ENCODE data around the gene APP. TPM values are rescaled to one million over a fixed set of nuclear protein-coding genes. Genes with fewer than 3 reads are reported as not detected.
A peak's percentile ranks its signal among the peaks of the same experiment; 100 is the strongest.

APP gene
- total RNA-seq, 4 donors from 2014 or later = 471 to 1,291 (median 672) TPM

DNA sequence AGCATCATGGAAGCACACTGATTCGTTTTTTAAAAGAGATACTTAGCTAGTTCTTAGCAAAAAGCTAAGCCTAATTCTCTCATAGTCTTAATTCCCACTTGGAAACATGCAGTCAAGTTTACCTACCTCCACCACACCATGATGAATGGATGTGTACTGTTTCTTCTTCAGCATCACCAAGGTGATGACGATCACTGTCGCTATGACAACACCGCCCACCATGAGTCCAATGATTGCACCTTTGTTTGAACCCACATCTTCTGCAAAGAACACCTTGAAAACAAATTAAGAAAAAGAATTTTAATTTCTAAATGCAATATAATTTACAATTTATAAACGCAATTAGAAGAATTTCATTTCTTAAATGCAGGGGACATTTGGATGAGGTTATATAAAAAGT is 279.0 kb downstream of the APP start:
- H3K27ac ChIP-seq = no peak overlapping the region
- 90 to 91% methylated on average over 5 of the region's 5 CpGs for WGBS, 2 donors (ENCODE audit: low coverage in 1 of 2)
- no peak for TF ChIP-seq EP300 (IDR thresholded peaks at IDR 0.05; ENCODE audit: low read depth)
- no peak for TF ChIP-seq POLR2A (IDR thresholded peaks at IDR 0.05)
- TF ChIP-seq, protein P1, sequence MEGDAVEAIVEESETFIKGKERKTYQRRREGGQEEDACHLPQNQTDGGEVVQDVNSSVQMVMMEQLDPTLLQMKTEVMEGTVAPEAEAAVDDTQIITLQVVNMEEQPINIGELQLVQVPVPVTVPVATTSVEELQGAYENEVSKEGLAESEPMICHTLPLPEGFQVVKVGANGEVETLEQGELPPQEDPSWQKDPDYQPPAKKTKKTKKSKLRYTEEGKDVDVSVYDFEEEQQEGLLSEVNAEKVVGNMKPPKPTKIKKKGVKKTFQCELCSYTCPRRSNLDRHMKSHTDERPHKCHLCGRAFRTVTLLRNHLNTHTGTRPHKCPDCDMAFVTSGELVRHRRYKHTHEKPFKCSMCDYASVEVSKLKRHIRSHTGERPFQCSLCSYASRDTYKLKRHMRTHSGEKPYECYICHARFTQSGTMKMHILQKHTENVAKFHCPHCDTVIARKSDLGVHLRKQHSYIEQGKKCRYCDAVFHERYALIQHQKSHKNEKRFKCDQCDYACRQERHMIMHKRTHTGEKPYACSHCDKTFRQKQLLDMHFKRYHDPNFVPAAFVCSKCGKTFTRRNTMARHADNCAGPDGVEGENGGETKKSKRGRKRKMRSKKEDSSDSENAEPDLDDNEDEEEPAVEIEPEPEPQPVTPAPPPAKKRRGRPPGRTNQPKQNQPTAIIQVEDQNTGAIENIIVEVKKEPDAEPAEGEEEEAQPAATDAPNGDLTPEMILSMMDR (IDR thresholded peaks at IDR 0.05) = no peak
- TF ChIP-seq POLR2AphosphoS5 (IDR thresholded peaks at IDR 0.05) = no peak
- in situ Hi-C loops (cut with MboI; ENCODE audit: low pct_ligation_motif_present in 1 of 4, low pct_unique_long_range_greater_than_20kb in 1 of 4, low sequenced_read_pairs in 3 of 4) = loop anchor here in 3 of 4 donors (5.0 to 25.0 kb wide), 3 partner anchors 271 to 821 kb away; partner anchors contain the start of gene APP (in 1 of the 3)
- intact Hi-C loops (cut with DNase I; ENCODE audit: low total_unique reads) = no loop called here
- H3K9me3 ChIP-seq = no peaks in the 10 kb centered on the region
- no peak for DNase-seq
- H3K36me3 ChIP-seq = peaks cover 0 to 22% (median 3%) of the 10 kb centered on the region in 4 donors
- no peaks in the 10 kb centered on the region for H3K27me3 ChIP-seq
- peaks cover 6 to 52% (median 22%) of the 10 kb centered on the region in 4 donors for H3K4me1 ChIP-seq
- no peak overlapping the region for H3K4me3 ChIP-seq

DNA sequence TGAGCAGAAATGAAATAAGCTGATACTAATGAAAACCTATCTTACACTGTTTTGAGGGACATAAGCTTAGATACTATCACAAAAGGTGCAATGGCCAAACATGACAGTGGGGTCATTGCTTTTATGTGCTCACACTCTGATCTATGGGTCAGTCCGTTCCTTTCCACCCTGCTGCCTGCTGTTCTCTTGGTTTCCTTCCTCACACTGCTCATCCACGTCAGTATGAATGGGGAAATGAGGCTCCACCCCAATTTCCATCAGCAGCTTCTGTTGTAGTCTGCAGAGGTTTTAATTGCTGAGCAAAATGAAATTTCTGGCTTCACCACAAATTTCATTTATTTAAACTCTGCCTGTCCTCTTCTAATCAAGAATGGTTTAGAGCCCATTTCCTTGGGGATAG is 280.6 kb downstream of the APP start:
- 38 to 63% methylated on average over 2 of the region's 2 CpGs for WGBS, 2 donors (ENCODE audit: low coverage in 1 of 2)
- Histone ChIP-seq H3K27me3 (no peaks in the 10 kb centered on the region), H3K9me3 (no peaks in the 10 kb centered on the region), H3K36me3 (peaks cover 0 to 22% (median 3%) of the 10 kb centered on the region in 4 donors), H3K4me1 (peaks cover 0 to 59% (median 30%) of the 10 kb centered on the region in 4 donors), H3K27ac (peak overlapping the region; percentile 74 to 82 (median 78)), H3K4me3 (no peak overlapping the region)
- intact Hi-C loops (cut with DNase I; ENCODE audit: low total_unique reads) = no loop called here
- TF ChIP-seq, protein P1 (IDR thresholded peaks at IDR 0.05) = no peak
- TF ChIP-seq POLR2AphosphoS5 (IDR thresholded peaks at IDR 0.05) (no peak), POLR2A (IDR thresholded peaks at IDR 0.05) (no peak), EP300 (IDR thresholded peaks at IDR 0.05; ENCODE audit: low read depth) (no peak)
- in situ Hi-C loops (cut with MboI; ENCODE audit: low pct_ligation_motif_present in 1 of 4, low pct_unique_long_range_greater_than_20kb in 1 of 4, low sequenced_read_pairs in 3 of 4) = loop anchor here in 3 of 4 donors (5.0 to 25.0 kb wide), 3 partner anchors 272 to 822 kb away; partner anchors contain the start of gene APP (in 1 of the 3)
- DNase-seq = no peak

DNA sequence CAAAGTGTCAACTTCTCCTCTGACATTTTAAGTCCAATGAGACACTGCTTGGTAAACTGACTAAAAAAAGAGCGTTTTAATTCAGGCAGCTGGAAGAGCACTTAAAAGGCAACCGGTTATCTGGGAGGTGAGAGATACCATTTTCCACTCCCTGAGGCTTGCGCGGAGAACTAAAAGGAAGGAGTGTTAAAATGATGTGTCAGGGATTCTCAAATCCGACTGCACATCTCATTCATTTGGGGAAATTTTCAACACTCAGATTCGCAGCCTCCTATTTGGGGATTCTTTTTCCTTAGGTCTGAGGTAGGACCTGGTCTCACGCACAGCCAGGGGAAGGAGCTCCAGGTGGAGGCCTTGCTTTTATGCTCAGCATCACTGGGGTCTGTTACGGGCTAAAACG is 281.9 kb downstream of the APP start:
- WGBS, 2 donors (ENCODE audit: low coverage in 1 of 2) = 77 to 82% methylated on average over 6 to 9 of the region's 9 CpGs
- no peaks in the 10 kb centered on the region for H3K9me3 ChIP-seq
- peak overlapping the region in 1 of 4 donors; percentile 14 for H3K4me3 ChIP-seq
- in situ Hi-C loops (cut with MboI; ENCODE audit: low pct_ligation_motif_present in 1 of 4, low pct_unique_long_range_greater_than_20kb in 1 of 4, low sequenced_read_pairs in 3 of 4) = loop anchor here (10.0 to 25.0 kb wide), 3 partner anchors 274 to 824 kb away; partner anchors contain the start of gene APP (in 3 of the 4)
- no peak for TF ChIP-seq EP300 (IDR thresholded peaks at IDR 0.05; ENCODE audit: low read depth)
- TF ChIP-seq, protein P1 (IDR thresholded peaks at IDR 0.05) = no peak
- TF ChIP-seq POLR2A (IDR thresholded peaks at IDR 0.05) = no peak
- TF ChIP-seq POLR2AphosphoS5 (IDR thresholded peaks at IDR 0.05) = no peak
- H3K27me3 ChIP-seq = no peaks in the 10 kb centered on the region
- no peak for DNase-seq
- intact Hi-C loops (cut with DNase I; ENCODE audit: low total_unique reads) = loop anchor here (10.0 kb wide), 1 partner anchor 826 kb away; no protein-coding TSS in a partner anchor
- peaks cover 0 to 59% (median 34%) of the 10 kb centered on the region in 4 donors for H3K4me1 ChIP-seq
- peak overlapping the region; percentile 74 to 82 (median 78) for H3K27ac ChIP-seq
- peaks cover 0 to 16% (median under 1%) of the 10 kb centered on the region in 4 donors for H3K36me3 ChIP-seq

GRCh38 chr21:25887646-25888306 is 282.8 kb downstream of the APP start:
- intact Hi-C loops (cut with DNase I; ENCODE audit: low total_unique reads) (loop anchor here (10.0 kb wide), 1 partner anchor 827 kb away; no protein-coding TSS in a partner anchor), in situ Hi-C loops (cut with MboI; ENCODE audit: low pct_ligation_motif_present in 1 of 4, low pct_unique_long_range_greater_than_20kb in 1 of 4, low sequenced_read_pairs in 3 of 4) (loop anchor here (10.0 to 25.0 kb wide), 3 partner anchors 275 to 825 kb away; partner anchors contain the start of gene APP (in 3 of the 4))
- DNase-seq = peak; percentile 71
- Histone ChIP-seq H3K27me3 (no peaks in the 10 kb centered on the region), H3K36me3 (peaks cover 0 to 10% (median 0%) of the 10 kb centered on the region in 4 donors), H3K9me3 (no peaks in the 10 kb centered on the region), H3K27ac (peak overlapping the region; percentile 74 to 82 (median 78)), H3K4me1 (peaks cover 0 to 53% (median 34%) of the 10 kb centered on the region in 4 donors), H3K4me3 (peak overlapping the region in 1 of 4 donors; percentile 14)
- WGBS, 2 donors (ENCODE audit: low coverage in 1 of 2) = 43 to 52% methylated on average over 9 of the region's 9 CpGs
- TF ChIP-seq, protein P1 (IDR thresholded peaks at IDR 0.05) = no peak
- peak in 2 of 3 donors; percentile 49 to 59 for TF ChIP-seq POLR2AphosphoS5 (IDR thresholded peaks at IDR 0.05)
- no peak for TF ChIP-seq POLR2A (IDR thresholded peaks at IDR 0.05)
- TF ChIP-seq EP300 (IDR thresholded peaks at IDR 0.05; ENCODE audit: low read depth) = no peak
